Hindlimb muscle (tissue), 1 donor: ENCODE data around the gene TTC1. TPM values are rescaled to one million over a fixed set of nuclear protein-coding genes. Genes with fewer than 3 reads are reported as not detected.
"Not testable (repeated sequence)": the region's sequence is repeated elsewhere in the genome, so short reads cannot be mapped to it uniquely, and the experiment has no call there.

Source experiments
- DNase-seq: peaks from one replicate; pipeline ENCODE4 v3.0.0-alpha.2; 2013
- polyA plus RNA-seq: library from polyadenylated mRNA; unstranded; fragments of 120-200 nt; gene quantifications from one replicate; pipeline ENCODE4 v1.2.1, GENCODE V29; 2013; ENCODE audit not compliant: insufficient read length

Gene TTC1
- polyA plus RNA-seq, 1 donor, result 46.1 TPM

DNA sequence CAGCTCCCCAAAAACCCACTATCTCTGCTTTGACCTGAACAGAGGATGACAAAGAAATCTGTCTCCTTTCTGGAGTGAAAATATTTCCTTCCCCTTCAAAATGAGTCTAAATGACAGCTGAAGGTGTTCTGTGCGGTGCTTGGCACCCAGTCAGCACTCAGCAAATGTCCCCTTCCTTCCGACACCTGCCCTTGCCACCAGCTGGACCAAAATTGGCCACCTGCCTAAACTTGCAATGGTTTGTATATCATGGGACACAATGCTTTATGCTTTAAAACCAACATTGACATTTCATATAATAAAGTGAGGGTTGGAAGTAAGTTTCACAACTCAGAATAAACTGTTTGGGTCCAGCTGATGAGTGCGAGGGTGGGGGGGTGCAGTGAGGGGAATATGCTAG lies 7.5 kb upstream of the TTC1 start:
- no peak for DNase-seq

DNA sequence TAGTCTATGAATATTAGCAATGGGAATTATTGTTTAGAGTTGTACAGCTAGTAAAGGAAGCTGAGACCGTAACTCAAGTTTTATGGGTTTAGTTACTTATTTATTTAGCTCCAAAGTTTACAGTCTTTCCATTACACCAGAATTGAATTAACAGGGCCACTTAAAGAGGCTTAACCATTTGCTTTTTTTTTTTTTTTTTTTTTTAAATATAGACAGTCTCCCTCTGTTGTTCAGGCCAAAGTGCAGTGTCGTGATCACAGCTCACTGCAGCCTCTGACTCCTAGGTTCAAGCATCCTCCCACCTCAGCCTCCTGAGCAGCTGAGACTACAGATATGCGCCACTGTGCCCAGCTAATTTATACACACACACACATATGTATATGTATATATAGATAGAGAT lies 1.4 kb upstream of the TTC1 start:
- no peak for DNase-seq

DNA sequence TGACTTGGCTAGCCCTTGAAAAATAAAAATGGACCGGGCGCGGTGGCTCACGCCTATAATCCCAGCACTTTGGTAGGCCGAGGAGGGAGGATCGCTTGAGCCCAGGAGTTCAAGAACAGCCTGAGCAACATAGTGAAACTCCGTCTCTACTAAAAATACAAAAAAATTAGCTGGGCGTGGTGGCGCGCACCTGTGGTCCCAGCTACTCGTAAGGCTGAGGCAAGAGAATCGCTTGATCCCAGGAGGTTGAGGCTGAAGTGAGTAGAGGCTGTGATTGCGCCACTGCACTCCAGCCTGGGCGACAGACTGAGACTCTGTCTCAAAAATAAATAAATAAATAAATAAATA lies 436 bp upstream of the TTC1 start:
- DNase-seq, result not testable (repeated sequence)

DNA sequence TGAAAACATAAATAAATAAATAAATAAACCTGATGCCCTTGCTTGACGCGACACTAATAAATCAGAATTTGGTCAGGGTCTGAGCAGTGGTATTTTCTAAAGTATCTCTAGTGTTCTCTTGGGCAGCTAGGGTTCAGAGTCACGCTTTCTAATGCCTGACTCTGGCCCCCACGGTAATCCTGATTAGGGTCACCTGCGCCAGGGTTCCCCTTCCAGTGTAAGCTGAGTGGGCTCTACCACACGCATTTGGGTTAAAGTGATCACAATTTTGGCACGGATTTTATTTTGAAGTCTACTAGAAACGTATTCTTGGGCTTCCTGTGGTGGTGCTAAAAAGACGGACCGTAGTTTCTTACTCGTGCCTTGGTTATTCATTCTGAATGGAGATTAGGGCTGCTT lies 651 bp downstream of the TTC1 start:
- DNase-seq, result no peak

DNA sequence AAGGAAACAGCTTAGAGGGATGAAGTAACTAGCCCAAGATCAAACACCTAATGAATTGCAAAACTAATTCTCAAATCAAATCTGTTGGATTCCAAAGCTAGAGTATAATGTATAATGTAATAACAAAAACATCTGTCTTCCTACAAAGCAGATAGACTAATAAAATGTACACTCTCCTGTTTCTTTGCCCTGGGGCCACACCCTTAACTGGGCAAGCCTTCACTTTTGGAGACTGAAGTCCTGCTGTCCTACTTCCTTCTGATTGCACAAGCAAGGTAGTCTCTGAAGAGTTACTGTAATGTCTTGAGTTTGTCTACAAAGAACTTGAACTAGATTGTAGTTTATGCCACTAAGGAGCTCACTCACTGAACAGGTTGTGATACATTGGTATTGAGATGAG lies 2.5 kb downstream of the TTC1 start:
- DNase-seq, result no peak

DNA sequence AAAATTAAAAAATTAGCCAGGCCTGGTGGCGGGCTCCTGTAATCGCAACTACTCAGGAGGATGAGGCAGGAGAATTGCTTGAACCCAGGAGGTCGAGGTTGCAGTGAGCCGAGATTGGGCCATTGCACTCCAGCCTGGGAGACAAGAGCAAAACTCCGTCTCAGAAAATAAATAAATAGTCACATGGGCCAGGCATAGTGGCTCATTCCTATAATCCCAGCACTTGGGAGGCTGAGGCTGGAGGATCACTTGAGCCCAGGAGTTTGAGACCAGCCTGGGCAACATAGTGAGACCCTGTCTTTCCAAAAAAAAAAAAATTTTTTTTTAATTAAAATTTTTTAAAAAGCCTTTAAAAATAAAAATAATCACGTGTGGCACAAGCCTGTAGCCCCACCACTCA lies 5.3 kb downstream of the TTC1 start:
- DNase-seq, result not testable (repeated sequence)

DNA sequence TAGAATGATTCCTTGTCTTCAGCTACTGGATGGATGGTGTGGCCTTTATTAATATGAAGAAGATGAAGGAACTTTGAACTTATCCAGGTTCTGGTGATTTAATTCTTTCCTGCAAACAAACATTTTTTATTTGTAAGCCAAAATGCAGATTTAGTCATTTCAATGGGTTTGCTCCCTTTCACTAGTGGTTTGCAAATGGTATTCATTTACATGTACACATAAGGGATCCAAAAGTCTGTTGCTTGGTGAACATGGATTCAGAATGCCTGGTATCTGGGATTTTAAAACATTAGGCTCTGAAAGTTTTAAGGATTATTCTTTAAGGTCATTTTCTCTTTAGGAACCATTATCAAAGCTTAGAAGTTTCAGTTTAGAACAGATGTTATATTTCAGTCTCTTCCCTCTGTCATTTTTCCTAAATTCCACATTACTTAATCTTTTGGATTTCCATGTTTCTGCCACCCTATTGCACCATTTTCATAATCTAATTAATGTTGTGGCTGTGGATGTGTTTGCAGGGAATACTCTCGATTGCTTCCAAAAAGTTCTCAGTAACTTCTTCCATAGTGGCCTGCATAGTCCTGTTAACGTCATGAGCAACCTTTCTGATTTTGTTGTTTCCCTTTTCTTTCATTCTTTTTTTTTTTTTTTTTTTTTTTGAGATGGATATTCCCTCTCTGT lies 10.1 kb downstream of the TTC1 start:
- no peak for DNase-seq

DNA sequence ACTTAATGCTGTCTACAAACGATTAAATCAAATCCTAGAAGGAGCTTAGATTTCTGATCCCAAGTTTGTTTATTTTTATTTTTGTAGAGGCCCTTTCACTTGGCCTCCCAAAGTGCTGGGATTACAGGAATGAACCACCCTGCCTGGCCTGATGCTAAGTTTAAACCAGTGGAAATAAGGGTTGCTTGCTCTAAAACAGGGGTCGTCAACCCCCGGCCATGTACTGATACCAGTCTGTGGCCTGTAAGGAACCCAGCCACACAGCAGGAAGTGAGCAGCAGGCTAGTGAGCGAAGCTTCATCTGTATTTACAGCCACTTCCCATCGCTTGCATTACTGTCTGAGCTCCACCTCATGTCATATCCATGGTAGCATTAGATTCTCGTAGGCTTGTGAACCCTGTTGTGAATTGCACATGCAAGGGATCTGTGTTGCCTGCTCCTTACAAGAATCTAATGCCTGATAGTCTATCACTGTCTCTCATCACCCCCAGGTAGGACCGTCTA lies 11.4 kb downstream of the TTC1 start:
- DNase-seq, result no peak

DNA sequence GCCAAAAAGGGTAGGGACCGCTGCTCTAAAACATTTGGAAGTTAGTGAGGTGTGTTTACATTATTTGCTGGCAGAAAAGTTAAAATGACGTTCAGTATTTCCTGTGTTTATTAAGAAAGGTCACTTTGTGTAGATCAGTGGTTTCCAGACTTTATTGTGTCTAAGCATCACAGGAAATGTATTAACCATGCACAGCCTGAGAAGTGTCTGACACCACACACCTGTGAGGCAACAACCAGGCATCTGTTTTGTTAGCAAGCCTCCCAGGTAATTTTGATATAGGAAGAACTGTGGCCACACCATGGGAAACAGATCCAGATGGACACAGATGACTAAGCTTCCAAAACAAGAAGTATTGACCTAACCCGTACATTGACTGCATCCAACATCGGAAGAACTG lies 12.0 kb downstream of the TTC1 start:
- DNase-seq, result no peak

DNA sequence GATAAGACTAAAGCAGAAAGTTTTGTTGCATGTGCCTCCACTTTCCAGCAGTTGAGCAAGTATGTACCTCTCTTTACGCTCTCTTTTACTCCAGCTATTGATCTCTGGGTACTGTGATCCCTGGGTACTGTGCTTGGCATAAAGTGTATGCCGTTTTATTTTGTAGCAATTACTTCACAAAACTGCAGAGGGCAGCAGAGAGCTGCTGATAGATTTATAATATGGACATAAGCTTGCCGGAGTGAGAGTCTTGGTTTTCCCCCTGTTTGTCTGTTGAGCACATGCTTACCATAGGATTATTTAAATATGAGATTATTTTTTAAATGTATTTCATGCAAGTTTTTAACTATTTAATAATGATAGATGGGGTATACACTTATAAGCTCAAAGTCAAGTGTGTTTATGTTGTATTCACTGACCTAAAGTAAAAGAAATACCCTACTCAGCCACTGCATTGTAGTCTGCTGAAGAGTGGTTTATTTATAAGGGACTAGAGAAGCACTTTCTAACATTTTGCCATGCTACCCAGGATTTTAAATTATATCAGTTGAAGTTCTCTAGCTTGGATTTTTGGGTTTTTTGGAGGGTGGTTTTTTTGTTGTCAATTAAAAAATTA lies 13.0 kb downstream of the TTC1 start:
- peak; percentile 69 for DNase-seq

DNA sequence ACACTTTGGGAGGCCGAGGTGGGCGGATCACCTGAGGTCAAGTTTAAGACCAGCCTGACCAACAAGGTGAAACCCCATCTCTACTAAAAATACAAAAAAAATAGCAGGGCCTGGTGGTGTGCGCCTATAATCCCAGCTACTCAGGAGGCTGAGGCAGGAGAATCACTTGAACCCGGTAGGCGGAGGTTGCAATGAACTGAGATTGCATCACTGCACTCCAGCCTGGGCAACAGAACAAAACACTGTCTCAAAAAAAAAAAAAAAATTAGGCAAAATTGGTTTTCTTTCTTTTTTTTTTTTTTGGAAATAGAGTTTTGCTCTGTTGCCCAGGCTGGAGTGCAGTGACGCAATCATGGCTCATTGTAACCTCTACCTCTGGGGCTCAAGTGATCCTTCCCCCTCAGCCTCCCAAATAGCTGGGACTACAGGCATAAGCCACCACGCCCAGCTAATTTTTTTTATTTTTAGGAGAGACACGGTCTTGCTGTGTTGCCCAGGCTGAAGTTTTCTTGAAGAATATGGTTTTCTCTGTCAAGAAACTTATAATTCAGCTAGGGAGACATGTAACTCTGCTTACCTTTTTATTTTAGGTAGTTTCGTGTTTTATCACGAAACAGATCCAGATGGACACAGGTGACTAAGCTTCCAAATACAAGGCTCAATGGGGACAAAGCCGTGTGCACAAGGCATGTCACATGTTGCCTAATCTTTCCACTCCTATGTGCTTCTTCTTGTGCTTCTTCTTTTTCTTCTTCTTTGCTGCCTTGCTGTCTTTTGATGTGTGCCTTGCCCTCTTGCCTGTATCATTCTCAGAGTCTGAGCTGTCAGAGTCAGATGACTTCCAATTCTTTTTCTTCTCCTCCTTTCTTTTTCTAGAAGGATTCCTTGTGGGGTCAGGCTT lies 14.3 kb downstream of the TTC1 start:
- DNase-seq, result no peak

DNA sequence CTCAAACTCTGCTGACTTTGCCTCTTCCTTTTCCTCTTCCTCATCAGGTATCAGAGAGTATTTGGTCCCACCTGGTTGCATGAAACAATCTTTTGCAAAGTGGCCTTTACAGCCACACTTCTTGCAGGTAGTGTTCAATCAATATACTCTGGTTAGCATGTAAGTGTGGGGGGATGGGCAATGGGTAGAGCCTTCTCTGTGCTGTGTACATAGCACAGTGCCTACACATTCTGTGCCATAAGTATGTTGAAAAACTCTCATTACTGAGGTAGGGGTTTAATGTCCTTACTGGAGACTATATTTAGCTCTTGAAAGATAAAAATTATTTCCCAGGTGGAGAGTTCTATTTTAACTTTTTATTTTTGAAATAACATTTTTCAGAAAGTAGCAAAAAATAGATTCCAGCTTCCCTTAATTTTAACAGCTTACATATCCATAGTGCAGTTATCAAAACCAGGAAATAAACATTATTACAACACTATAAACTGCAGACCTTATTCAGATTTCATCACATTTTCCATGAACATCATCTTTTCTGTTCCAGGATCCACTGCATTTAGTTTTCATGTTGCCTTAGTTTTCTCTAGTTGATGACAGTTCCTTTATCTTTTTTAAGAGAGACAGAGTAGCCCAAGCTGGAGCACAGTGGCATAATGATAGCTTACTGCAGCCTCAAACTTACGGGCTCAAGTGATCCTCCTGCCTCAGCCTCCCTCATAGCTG lies 15.1 kb downstream of the TTC1 start:
- no peak for DNase-seq

DNA sequence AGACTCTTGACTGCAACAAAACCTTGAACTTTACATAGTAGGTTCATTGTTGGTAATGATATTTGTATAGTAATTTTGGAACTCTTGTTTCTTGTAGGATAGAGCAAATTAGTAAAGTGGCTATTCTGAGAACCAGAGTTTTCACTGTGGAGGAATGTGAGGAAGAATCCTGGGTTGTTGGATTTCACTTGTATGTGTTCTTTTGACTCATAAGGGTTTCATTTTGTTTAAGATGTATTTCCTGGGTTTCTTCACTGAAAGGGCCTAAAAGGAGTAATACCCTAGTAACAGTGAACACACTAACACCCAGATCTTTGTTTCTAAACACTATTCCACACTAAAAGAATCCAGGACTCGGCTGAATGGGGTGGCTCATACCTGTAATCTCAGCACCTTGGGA lies 20.1 kb downstream of the TTC1 start:
- DNase-seq, result no peak

DNA sequence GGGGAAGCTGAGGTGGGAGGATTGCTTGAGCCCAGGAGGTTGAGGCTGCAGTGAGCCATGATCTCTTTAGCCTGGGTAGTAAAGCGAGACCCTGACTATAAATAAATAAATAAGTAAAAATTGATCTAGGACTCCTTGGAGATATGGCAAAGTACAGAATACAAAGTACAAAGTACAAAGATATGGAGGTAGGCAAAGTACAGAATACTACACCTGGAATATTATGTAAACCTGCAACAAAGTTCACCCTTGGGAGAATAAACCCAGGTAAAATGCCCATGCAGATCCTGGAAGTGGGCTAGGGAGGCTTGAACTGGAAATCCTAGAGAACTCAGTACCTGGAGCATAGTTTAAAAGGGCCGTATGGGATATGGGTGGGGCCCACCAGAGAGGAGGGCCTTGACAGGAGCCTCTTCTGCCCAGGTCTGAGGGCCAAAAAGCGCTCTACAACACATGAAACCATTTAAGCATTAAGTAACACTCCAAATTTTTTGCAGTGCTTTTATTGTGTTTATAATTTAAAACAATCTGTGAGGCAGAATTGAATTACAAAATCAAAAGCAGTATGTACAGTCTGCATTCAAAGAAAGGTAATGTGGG lies 20.7 kb downstream of the TTC1 start:
- no peak for DNase-seq

DNA sequence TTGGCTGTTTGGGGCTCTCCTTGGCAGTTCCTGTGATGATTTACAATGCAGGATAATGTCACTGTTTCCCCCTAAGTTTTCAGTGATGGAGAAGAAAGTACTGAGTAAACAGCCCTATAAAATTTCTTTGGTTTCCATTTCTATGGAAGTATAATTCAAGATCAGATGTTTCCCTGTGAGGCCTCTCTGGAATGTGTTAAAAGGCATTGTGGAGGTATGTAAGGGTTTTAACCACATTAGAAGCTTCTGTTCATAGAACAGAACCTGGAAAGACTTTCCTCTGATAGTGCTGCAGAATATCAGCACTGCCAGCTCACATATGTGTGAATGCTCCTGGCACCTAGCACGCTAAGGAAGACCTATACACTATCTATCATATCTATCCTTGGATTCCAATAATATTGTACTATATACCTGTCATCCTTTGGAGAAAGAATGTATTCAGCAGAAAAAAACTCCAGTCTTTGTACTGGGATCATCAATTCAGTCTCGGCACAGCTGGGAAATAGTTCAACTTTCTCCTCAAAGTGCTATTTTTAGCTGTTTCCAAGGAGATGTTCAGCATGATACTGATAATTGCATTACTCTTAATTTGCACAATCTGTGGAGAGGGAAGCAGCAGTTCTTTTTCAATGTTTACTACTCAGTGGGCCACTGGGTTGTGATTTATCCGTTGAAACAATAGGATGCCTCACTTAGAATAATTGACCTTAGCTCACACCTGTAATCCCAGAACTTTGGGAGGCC lies 21.9 kb downstream of the TTC1 start:
- DNase-seq, result no peak

DNA sequence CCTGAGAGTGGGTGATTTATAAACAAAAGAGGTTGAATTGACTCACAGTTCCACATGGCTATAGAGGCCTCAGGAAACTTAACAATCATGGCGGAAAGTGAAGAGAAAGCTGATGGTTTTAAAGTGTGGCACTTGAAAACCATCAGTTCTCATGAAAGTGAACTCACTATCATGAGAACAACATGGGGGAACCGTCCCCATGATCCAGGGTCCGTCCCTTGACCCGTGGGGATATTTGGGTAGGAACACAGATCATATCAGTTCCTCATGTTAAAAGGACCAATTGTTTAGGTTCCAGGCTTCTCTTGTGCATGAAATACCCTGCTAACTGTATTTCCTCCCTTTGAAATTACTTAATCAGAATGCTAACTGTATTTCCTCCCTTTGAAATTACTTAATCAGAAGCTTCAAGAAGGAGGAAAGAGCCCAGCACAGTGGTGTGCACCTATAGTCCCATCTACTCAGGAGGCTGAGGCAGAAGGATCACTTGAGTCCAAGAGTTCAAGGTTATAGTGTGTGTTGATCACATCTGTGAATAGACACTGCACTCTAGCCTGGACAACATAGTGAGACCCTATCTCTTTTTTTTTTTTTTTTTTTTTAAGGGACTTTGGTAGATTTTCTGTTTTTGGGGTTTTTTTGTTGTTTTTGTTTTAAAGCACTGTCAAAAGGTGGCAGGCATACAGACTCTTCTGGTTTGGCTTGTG lies 24.8 kb downstream of the TTC1 start:
- DNase-seq, result no peak

DNA sequence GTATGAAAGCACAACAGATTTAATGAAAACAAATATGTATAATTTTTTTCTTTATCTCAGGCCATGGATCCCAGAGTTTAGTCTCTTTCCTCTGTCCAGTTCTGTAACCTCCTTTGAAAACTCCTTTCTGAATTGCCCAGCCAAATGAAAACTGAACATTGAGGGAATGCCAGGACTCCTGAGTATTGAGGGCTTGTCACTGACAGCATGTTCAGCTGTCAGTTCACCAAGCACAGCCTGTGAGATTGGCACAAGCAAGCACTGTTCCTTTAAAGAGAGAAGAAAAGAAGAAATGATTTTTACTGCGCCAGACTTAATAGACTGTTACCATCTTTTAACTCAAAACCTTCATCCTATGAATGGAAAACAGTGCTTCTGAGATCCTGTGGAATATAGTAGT lies 27.3 kb downstream of the TTC1 start:
- DNase-seq, result no peak

DNA sequence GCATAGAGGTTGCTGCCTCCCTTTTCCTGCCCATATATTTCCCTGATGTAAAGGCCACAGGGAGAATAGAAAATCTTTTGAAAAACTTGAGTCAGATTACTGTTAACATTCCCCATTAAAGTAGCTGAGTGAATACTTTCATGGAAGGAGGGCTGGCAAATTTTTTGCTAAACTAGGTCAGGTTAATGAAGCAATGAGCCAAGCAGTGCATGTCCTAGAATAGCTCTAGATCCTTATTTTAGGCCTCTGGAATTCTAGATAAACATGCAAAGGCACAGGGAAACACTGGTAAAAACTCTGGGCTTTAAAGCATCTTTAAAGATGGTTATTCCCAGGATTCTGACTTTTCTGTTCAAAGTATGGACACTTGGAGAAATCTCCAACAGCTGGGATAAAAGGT lies 27.9 kb downstream of the TTC1 start:
- no peak for DNase-seq

DNA sequence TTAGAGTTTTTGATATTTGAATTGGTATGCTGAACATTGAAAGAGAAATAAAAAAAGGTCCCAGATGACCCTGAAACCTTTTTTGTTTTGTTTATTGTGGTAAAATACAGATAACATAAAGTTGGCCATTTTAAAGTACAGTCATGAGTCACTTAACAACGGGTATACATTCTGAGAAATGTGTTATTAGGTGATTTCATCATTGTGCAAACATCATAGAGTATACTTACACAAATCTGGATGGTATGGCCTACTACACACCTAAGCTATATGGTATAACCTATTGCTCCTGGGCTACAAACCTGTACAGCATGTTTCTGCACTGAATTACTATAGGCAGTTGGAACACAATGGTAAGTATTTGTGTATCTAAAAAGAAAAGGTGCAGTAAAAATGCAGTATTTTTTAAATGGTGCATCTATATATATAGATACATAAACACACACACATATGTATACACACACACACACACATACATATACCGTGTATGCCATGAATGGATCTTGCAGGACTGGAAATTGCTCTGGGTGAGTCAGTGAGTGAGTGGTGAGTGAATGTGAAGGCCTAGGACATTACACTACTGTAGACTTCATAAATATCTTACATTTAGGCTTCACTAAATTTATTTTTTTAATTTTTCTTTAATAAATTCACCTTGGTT lies 31.0 kb downstream of the TTC1 start:
- no peak for DNase-seq

DNA sequence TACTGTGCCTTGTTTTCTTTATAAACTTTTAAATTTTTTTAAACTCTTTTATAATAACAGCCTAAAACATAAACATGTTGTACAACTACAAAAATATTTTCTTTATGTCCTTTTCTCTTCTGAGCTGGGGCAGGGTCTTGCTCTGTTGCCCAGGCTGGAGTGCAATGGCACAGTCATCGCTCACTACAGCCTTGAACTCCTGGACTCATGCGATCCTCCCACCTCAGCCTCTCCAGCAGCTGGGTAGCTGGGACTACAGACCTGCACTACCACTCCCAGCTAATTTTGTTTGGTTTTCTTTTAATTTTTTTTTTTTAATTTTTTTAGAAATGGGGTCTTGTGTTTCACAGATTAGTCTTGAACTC lies 31.5 kb downstream of the TTC1 start:
- DNase-seq, result no peak

DNA sequence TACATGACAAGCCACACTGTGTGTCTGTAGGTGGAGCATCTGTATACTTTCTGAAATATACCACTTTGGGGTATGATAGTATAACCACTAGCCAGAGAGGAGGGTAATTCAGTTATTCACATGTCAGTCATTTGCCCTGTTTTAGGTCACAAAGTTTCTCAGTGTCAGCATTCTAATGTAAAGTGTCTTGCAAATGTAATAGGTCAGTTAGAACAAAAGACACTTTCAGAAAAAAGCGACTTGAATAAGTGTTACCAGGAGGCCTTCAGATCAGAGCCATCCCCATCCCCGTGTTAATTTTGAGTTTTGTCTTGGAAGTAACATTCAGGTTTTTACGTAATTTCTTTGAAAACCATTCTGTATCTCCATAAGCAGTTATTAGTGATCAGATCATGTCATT lies 33.7 kb downstream of the TTC1 start:
- no peak for DNase-seq
